Keratinocyte (primary cell): ENCODE measurements around the gene TAOK1.

Experiments
- CTCF ChIP-seq, 3 experiments: IDR thresholded peaks in 1 of 3; conservative IDR thresholded peaks in 1 of 3; optimal IDR thresholded peaks in 1 of 3; 2 replicates in 2 of 3; 3 replicates in 1 of 3; pipeline versions ENCODE3 to v1.5.1; 2011; ENCODE audit warnings: low read length in 3 of 3, mild to moderate bottlenecking in 3 of 3, moderate library complexity in 2 of 3, control low read depth in 1 of 3, inconsistent platforms in 1 of 3; ENCODE audit not compliant: insufficient read depth in 2 of 3; ENCODE audit errors: extremely low read depth in 1 of 3
- EZH2 ChIP-seq: IDR thresholded peaks from one replicate; pipeline ENCODE4 v1.6.1; 2012; ENCODE audit warnings: inconsistent platforms, mild to moderate bottlenecking, low read length, moderate library complexity

- TF ChIP-seq CTCF (optimal IDR thresholded peaks at IDR 0.05 in 1 of 3, IDR thresholded peaks at IDR 0.05 in 1 of 3, conservative IDR thresholded peaks at IDR 0.05 in 1 of 3; ENCODE audit: extremely low read depth in 1 of 3, insufficient read depth in 2 of 3, low read length in 3 of 3) (no peak), EZH2 (no peak)
Observed at GRCh38 chr17:29433541-29433940, 43.4 kb downstream of the TAOK1 start.
